ENCODE results near the gene KIF7. TPM values are rescaled to one million over a fixed set of nuclear protein-coding genes. Genes with fewer than 3 reads are reported as not detected.

The KIF7 gene
- total and polyA plus RNA-seq, 8 donors: 2.4 to 16.7 (median 13.2) TPM

DNA sequence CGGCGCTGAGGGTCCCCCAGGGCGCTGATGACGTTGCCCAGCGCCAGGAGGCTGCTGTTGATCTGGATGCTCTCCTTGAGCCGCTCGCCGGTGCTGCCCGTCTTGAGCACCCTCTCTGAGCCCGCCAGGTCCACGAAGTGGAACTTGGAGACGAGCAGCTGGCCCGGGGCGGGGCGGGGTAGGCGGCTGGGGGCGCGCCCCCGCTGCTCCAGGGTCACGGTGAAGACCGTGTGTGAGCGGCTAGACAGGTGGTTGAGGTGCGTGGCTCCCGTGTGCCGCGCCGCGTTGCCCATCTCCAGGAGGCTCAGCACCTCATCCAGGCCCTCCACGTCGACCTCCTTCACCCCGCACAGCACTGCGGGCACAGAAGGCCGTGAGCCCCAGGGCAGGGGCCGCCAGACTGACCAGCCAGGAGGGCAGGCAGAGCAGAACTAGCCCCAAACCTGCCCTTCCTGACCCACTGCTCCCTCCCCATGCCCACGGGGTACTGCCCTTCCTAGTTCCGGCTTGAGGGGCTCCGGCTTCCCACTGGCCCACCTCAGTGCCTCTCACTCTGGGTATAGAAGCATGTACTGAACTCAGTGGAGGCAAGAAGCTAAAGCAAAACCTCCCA lies 6.1 kb downstream of the KIF7 start:
- TF ChIP-seq, protein P1, sequence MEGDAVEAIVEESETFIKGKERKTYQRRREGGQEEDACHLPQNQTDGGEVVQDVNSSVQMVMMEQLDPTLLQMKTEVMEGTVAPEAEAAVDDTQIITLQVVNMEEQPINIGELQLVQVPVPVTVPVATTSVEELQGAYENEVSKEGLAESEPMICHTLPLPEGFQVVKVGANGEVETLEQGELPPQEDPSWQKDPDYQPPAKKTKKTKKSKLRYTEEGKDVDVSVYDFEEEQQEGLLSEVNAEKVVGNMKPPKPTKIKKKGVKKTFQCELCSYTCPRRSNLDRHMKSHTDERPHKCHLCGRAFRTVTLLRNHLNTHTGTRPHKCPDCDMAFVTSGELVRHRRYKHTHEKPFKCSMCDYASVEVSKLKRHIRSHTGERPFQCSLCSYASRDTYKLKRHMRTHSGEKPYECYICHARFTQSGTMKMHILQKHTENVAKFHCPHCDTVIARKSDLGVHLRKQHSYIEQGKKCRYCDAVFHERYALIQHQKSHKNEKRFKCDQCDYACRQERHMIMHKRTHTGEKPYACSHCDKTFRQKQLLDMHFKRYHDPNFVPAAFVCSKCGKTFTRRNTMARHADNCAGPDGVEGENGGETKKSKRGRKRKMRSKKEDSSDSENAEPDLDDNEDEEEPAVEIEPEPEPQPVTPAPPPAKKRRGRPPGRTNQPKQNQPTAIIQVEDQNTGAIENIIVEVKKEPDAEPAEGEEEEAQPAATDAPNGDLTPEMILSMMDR (IDR thresholded peaks at IDR 0.05): no peak
- no peaks in the 10 kb centered on the region for H3K36me3 ChIP-seq
- no peaks in the 10 kb centered on the region for H3K9me3 ChIP-seq
- no peaks in the 10 kb centered on the region for H3K4me1 ChIP-seq
- H3K4me3 ChIP-seq: no peak overlapping the region
- H3K27me3 ChIP-seq: peaks cover 0 to 16% of the 10 kb centered on the region in 2 donors
- ATAC-seq (no peak), DNase-seq (peak in 1 of 4 donors; percentile 17)
- intact Hi-C loops (cut with DNase I): no loop called here
- no peak overlapping the region for H3K27ac ChIP-seq

DNA sequence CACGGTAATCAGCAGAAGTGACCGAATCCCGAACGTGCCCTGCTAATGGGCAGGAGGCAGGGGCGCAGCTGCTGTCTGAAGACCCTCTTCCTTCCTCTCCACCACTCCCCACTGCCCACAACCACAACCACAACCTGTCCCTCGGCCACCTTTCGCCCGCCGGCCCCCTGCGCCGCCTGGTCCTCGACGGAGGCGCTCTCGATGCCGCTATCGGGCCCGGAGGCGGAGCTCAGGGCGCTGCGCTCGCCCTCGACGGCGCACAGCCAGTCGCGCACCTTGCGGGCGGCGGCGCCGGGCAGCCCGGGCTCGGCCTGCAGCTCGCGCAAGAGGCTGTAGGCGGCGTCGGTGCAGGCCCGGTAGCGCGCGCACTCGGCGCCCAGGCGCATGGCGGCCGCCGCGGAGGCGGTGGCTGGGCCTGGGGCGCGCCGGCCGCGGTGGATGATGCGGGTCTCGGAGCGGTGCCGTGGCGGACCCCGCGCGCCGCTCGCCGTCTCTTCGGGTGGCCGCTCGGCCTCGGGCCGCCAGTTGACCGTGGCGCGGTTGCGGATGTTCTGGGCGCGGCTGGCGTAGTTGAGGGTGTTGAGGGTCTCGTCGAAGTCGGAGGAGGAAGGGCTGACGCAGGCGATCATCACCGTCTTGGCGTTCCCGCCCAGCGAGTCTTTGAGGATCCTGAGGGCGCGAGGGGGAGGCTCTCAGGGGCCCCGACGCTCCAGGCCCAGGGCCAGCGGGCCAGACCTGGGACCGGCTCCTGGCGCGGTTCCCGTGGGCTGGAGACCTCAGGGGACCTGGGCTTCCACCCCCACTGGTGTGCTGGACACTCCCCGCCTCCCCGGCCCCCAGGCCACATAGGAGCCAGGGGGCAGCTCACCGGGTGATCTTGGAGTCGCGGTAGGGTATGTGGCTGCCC lies 6.9 kb downstream of the KIF7 start:
- H3K4me3 ChIP-seq: no peak overlapping the region
- H3K4me1 ChIP-seq: no peaks in the 10 kb centered on the region
- DNase-seq (peak in 1 of 4 donors; percentile 22), ATAC-seq (no peak)
- no peak overlapping the region for H3K27ac ChIP-seq
- TF ChIP-seq, protein P1 (IDR thresholded peaks at IDR 0.05): no peak
- peaks cover 0 to 8% of the 10 kb centered on the region in 2 donors for H3K27me3 ChIP-seq
- intact Hi-C loops (cut with DNase I): no loop called here
- no peaks in the 10 kb centered on the region for H3K9me3 ChIP-seq
- no peaks in the 10 kb centered on the region for H3K36me3 ChIP-seq

- intact Hi-C loops (cut with DNase I): no loop called here
- peak; percentile 47 to 91 (median 62) for DNase-seq
Measured at GRCh38 chr15:89647191-89647851, 7.9 kb downstream of the KIF7 start.

GRCh38 chr15:89646416-89647141 lies 8.7 kb downstream of the KIF7 start:
- Histone ChIP-seq H3K27me3 (no peaks in the 10 kb centered on the region), H3K4me3 (no peak overlapping the region), H3K4me1 (no peaks in the 10 kb centered on the region), H3K9me3 (no peaks in the 10 kb centered on the region), H3K36me3 (peaks cover 0 to 4% of the 10 kb centered on the region in 2 donors), H3K27ac (no peak overlapping the region)
- DNase-seq (no peak), ATAC-seq (no peak)
- intact Hi-C loops (cut with DNase I): no loop called here
- TF ChIP-seq, protein P1 (IDR thresholded peaks at IDR 0.05): no peak

More at GRCh38 chr15:89647191-89647851, 7.9 kb downstream of the KIF7 start:
- no peak overlapping the region for H3K27ac ChIP-seq
- no peaks in the 10 kb centered on the region for H3K4me1 ChIP-seq
- TF ChIP-seq, protein P1 (IDR thresholded peaks at IDR 0.05): peak; percentile 80 to 81
- H3K4me3 ChIP-seq: no peak overlapping the region
- ATAC-seq: peak; percentile 90
- H3K9me3 ChIP-seq: no peaks in the 10 kb centered on the region
- no peaks in the 10 kb centered on the region for H3K36me3 ChIP-seq
- H3K27me3 ChIP-seq: no peaks in the 10 kb centered on the region
